HEK293 (cell line): Measurements from ENCODE around the gene OXNAD1.

Experiments
- CTCF ChIA-PET: fragments of 350-600 bp; formaldehyde crosslinking; extraction: SDS; loops from one replicate; lab custom pipeline; 2021; ENCODE audit warnings: antibody characterized with exemption; lab: Yijun Ruan, JAX
- POLR2A ChIA-PET: fragments of 300-600 bp; formaldehyde crosslinking; extraction: SDS; loops from one replicate; lab custom pipeline; 2020; ENCODE audit warnings: antibody characterized with exemption, inconsistent platforms; lab: Yijun Ruan, JAX
- H3K27ac ChIP-seq: fragments of 200-500 bp; sonication (Bioruptor generic); 2 replicates; pipeline ENCODE4 v1.5.1; 2014; ENCODE audit warnings: low read depth, low read length, control low read depth, inconsistent platforms; ENCODE audit errors: extremely low read depth
- H3K36me3 ChIP-seq, 2 experiments: fragments of 200-500 bp in 1 of 2; sonication (Bioruptor generic) in 1 of 2; 1 replicate in 1 of 2; 2 replicates in 1 of 2; pipeline ENCODE4 v1.5.1; 2014 to 2017; ENCODE audit warnings: inconsistent platforms in 2 of 2, low read length in 2 of 2; ENCODE audit not compliant: control insufficient read depth in 2 of 2, insufficient read depth in 1 of 2
- H3K4me1 ChIP-seq: fragments of 200-500 bp; sonication (Bioruptor generic); 2 replicates; pipeline ENCODE4 v1.5.1; 2014; ENCODE audit warnings: mild to moderate bottlenecking, low read length, inconsistent platforms; ENCODE audit not compliant: control insufficient read depth, insufficient read depth
- H3K4me3 ChIP-seq: 2 replicates; pipeline ENCODE4 v1.5.1; 2011; ENCODE audit warnings: low read depth, mild to moderate bottlenecking, control low read depth, low read length, moderate library complexity
- H3K9me3 ChIP-seq: fragments of 200-500 bp; sonication (Bioruptor generic); 2 replicates; pipeline ENCODE4 v1.5.1; 2014; ENCODE audit warnings: low read depth, low read length, inconsistent platforms; ENCODE audit not compliant: control insufficient read depth, insufficient read depth
- ELK4 ChIP-seq: IDR thresholded peaks from 2 replicates; pipeline ENCODE4 v1.6.1; 2011; ENCODE audit warnings: mild to moderate bottlenecking, low read depth, low read length, borderline replicate concordance
- GLIS2 ChIP-seq: fragments of 450-650 bp; formaldehyde crosslinking; IDR thresholded peaks from 2 replicates; pipeline ENCODE4 v1.5.1; 2016; ENCODE audit warnings: missing biosample characterization, missing genetic modification characterization
- KLF8 ChIP-seq: fragments of 450-650 bp; formaldehyde crosslinking; IDR thresholded peaks from 2 replicates; pipeline ENCODE4 v1.5.1; 2016; ENCODE audit warnings: missing biosample characterization, missing genetic modification characterization
- MYNN ChIP-seq: fragments of 450-650 bp; formaldehyde crosslinking; IDR thresholded peaks from 2 replicates; pipeline ENCODE4 v1.5.1; 2016; ENCODE audit warnings: missing biosample characterization, missing genetic modification characterization, borderline replicate concordance
- PRDM4 ChIP-seq: fragments of 450-650 bp; formaldehyde crosslinking; IDR thresholded peaks from 2 replicates; pipeline ENCODE4 v1.5.1; 2017; ENCODE audit warnings: missing biosample characterization, missing genetic modification characterization
- SALL2 ChIP-seq: fragments of 450-650 bp; formaldehyde crosslinking; IDR thresholded peaks from 2 replicates; pipeline ENCODE4 v1.5.0; 2017; ENCODE audit warnings: missing biosample characterization, mild to moderate bottlenecking, missing genetic modification characterization, borderline replicate concordance
- YY1 ChIP-seq: fragments of 450-650 bp; formaldehyde crosslinking; IDR thresholded peaks from 2 replicates; pipeline ENCODE4 v1.5.1; 2018; ENCODE audit warnings: missing biosample characterization, missing genetic modification characterization
- ZBTB10 ChIP-seq: fragments of 450-650 bp; formaldehyde crosslinking; IDR thresholded peaks from 2 replicates; pipeline ENCODE4 v1.5.1; 2016; ENCODE audit warnings: missing biosample characterization, missing genetic modification characterization
- ZBTB49 ChIP-seq: fragments of 450-650 bp; formaldehyde crosslinking; IDR thresholded peaks from 2 replicates; pipeline ENCODE4 v1.5.1; 2016; ENCODE audit warnings: missing biosample characterization, missing genetic modification characterization, low read depth
- ZBTB6 ChIP-seq: fragments of 450-650 bp; formaldehyde crosslinking; IDR thresholded peaks from 2 replicates; pipeline ENCODE4 v1.5.1; 2017; ENCODE audit warnings: missing biosample characterization, missing genetic modification characterization
- ZBTB7A ChIP-seq: fragments of 450-650 bp; formaldehyde crosslinking; IDR thresholded peaks from 2 replicates; pipeline ENCODE4 v1.5.1; 2016; ENCODE audit warnings: low read depth, missing biosample characterization, missing genetic modification characterization
- ZNF132 ChIP-seq: fragments of 450-650 bp; formaldehyde crosslinking; IDR thresholded peaks from 2 replicates; pipeline ENCODE4 v1.5.1; 2017; ENCODE audit warnings: missing biosample characterization, missing genetic modification characterization, borderline replicate concordance
- ZNF155 ChIP-seq: fragments of 450-650 bp; formaldehyde crosslinking; IDR thresholded peaks from 2 replicates; pipeline ENCODE4 v1.5.1; 2016; ENCODE audit warnings: missing biosample characterization, missing genetic modification characterization
- ZNF184 ChIP-seq: fragments of 450-650 bp; IDR thresholded peaks from 2 replicates; pipeline ENCODE4 v1.5.1; 2018; ENCODE audit warnings: missing biosample characterization, mild to moderate bottlenecking, missing genetic modification characterization
- ZNF221 ChIP-seq: fragments of 450-650 bp; formaldehyde crosslinking; IDR thresholded peaks from 2 replicates; pipeline ENCODE4 v1.5.1; 2017; ENCODE audit warnings: missing biosample characterization, missing genetic modification characterization, borderline replicate concordance
- ZNF24 ChIP-seq: fragments of 450-650 bp; formaldehyde crosslinking; IDR thresholded peaks from 2 replicates; pipeline ENCODE4 v1.5.1; 2016; ENCODE audit warnings: missing biosample characterization, missing genetic modification characterization
- ZNF548 ChIP-seq: fragments of 450-650 bp; formaldehyde crosslinking; IDR thresholded peaks from 2 replicates; pipeline ENCODE4 v1.5.1; 2016; ENCODE audit warnings: missing biosample characterization, missing genetic modification characterization
- ZNF555 ChIP-seq: fragments of 450-650 bp; formaldehyde crosslinking; conservative IDR thresholded peaks from 2 replicates; pipeline ENCODE4 v1.5.1; 2017; ENCODE audit warnings: missing biosample characterization, mild to moderate bottlenecking, missing genetic modification characterization, inconsistent platforms
- ZNF580 ChIP-seq: fragments of 450-650 bp; formaldehyde crosslinking; IDR thresholded peaks from 2 replicates; pipeline ENCODE4 v1.5.1; 2016; ENCODE audit warnings: missing biosample characterization, missing genetic modification characterization
- ZNF621 ChIP-seq: fragments of 450-650 bp; formaldehyde crosslinking; IDR thresholded peaks from 2 replicates; pipeline ENCODE4 v1.5.1; 2017; ENCODE audit warnings: missing biosample characterization, missing genetic modification characterization
- ZNF629 ChIP-seq: fragments of 450-650 bp; formaldehyde crosslinking; IDR thresholded peaks from 2 replicates; pipeline ENCODE4 v1.5.1; 2017; ENCODE audit warnings: missing biosample characterization, missing genetic modification characterization
- ZNF654 ChIP-seq: fragments of 450-650 bp; formaldehyde crosslinking; IDR thresholded peaks from 2 replicates; pipeline ENCODE4 v1.5.1; 2016; ENCODE audit warnings: low read depth, missing biosample characterization, missing genetic modification characterization
- ZNF660 ChIP-seq: fragments of 450-650 bp; IDR thresholded peaks from 2 replicates; pipeline ENCODE4 v1.5.1; 2018; ENCODE audit warnings: missing biosample characterization, mild to moderate bottlenecking, missing genetic modification characterization
- ZNF670 ChIP-seq: fragments of 450-650 bp; formaldehyde crosslinking; IDR thresholded peaks from 2 replicates; pipeline ENCODE4 v1.5.1; 2016; ENCODE audit warnings: missing biosample characterization, missing genetic modification characterization, low read depth
- ZNF776 ChIP-seq: fragments of 450-650 bp; formaldehyde crosslinking; IDR thresholded peaks from 2 replicates; pipeline ENCODE4 v1.5.0; 2017; ENCODE audit warnings: missing biosample characterization, missing genetic modification characterization, borderline replicate concordance

OXNAD1 gene

GRCh38 chr3:16254916-16255315, 10.1 kb upstream of the OXNAD1 start:
- TF ChIP-seq MYNN (tag by site-specific recombination) (no peak), ZBTB6 (no peak), ZBTB7A (tag by site-specific recombination) (no peak), ZNF670 (tag by site-specific recombination) (no peak), ZNF24 (tag by site-specific recombination) (no peak), YY1 (tag by site-specific recombination) (no peak), ZNF776 (no peak), ZBTB49 (tag by site-specific recombination) (no peak), ZNF629 (tag by site-specific recombination) (no peak), ZNF132 (tag by site-specific recombination) (no peak), GLIS2 (tag by site-specific recombination) (no peak), ZNF660 (tag by site-specific recombination) (no peak), PRDM4 (tag by site-specific recombination) (no peak), ZNF555 (tag by site-specific recombination) (no peak)
- ChIA-PET POLR2A (no interaction called here), CTCF (no interaction called here)

GRCh38 chr3:16255326-16255725, 9.7 kb upstream of the OXNAD1 start:
- Histone ChIP-seq H3K27ac (no peak overlapping the region), H3K9me3 (no peaks in the 10 kb centered on the region), H3K4me1 (no peaks in the 10 kb centered on the region), H3K4me3 (no peak overlapping the region), H3K36me3 (peaks cover 3 to 17% of the 10 kb centered on the region in 2 experiments; a peak in 2 of 3 replicates)
- ChIA-PET CTCF (no interaction called here), POLR2A (no interaction called here)
- TF ChIP-seq KLF8 (tag by site-specific recombination) (no peak), ZNF621 (tag by site-specific recombination) (no peak), ZNF580 (tag by site-specific recombination) (no peak), ZNF221 (no peak), ZNF654 (tag by site-specific recombination) (no peak), ZNF155 (no peak), ELK4 (no peak), ZNF548 (tag by site-specific recombination) (no peak), SALL2 (no peak), ZBTB10 (tag by site-specific recombination) (no peak), ZNF670 (tag by site-specific recombination) (no peak), ZNF184 (tag by site-specific recombination) (no peak)

More at GRCh38 chr3:16254916-16255315, 10.1 kb upstream of the OXNAD1 start:
- Histone ChIP-seq H3K9me3 (no peaks in the 10 kb centered on the region), H3K4me1 (no peaks in the 10 kb centered on the region), H3K27ac (no peak overlapping the region), H3K4me3 (no peak overlapping the region), H3K36me3 (peaks cover 1 to 13% of the 10 kb centered on the region in 2 experiments; a peak in 2 of 3 replicates)
